Calu3 (cell line): Measurements from ENCODE around the gene WDR91. TPM values are rescaled to one million over a fixed set of nuclear protein-coding genes. Genes with fewer than 3 reads are reported as not detected.

Experiments used
- BruUV-seq: library from RNA; stranded (reverse); fragments of 400-500 nt; replicated peaks from 2 replicates; lab custom pipeline; 2021; lab: Mats Ljungman, UMichigan
- CTCF ChIA-PET: fragments of 300-600 bp; sonication (Branson Sonifier 250); formaldehyde crosslinking; loops from one replicate; lab custom pipeline; 2022; ENCODE audit warnings: antibody characterized with exemption; lab: Charles Lee
- DNase-seq: peaks from one replicate; pipeline ENCODE4 v3.0.0; 2022
- H3K27ac Mint-ChIP-seq: one replicate; pipeline ENCODE4 v1.8.0; 2022; ENCODE audit warnings: mixed read lengths; ENCODE audit not compliant: unreplicated experiment
- H3K27me3 Mint-ChIP-seq: one replicate; pipeline ENCODE4 v1.8.0; 2022; ENCODE audit warnings: mixed read lengths; ENCODE audit not compliant: unreplicated experiment
- H3K36me3 Mint-ChIP-seq: one replicate; pipeline ENCODE4 v1.8.0; 2022; ENCODE audit warnings: mild to moderate bottlenecking, moderate library complexity, mixed read lengths; ENCODE audit not compliant: insufficient read depth, unreplicated experiment
- H3K4me1 Mint-ChIP-seq: one replicate; pipeline ENCODE4 v1.8.0; 2022; ENCODE audit warnings: mild to moderate bottlenecking, low read depth, mixed read lengths; ENCODE audit not compliant: unreplicated experiment
- H3K4me3 Mint-ChIP-seq: one replicate; pipeline ENCODE4 v1.8.0; 2022; ENCODE audit warnings: mild to moderate bottlenecking, low read depth, moderate library complexity, mixed read lengths; ENCODE audit not compliant: unreplicated experiment
- H3K9me3 Mint-ChIP-seq: one replicate; pipeline ENCODE4 v1.8.0; 2022; ENCODE audit warnings: low read depth, mixed read lengths; ENCODE audit not compliant: unreplicated experiment
- intact Hi-C: fragments of 100-400 bp; cut with micrococcal nuclease; formaldehyde crosslinking; loops from one replicate; pipeline ENCODE4 v1.10.0; 2022; ENCODE audit not compliant: unreplicated experiment
- total RNA-seq: library from RNA; stranded (reverse); gene quantifications from 2 replicates; pipeline ENCODE4 v1.2.3, GENCODE V29; 2022
- TF ChIP-seq, protein P1 (sequence below): fragments of 200-600 bp; IDR thresholded peaks from one replicate; pipeline ENCODE4 v1.8.0; 2022; ENCODE audit warnings: antibody characterized with exemption; ENCODE audit not compliant: unreplicated experiment

The WDR91 gene
- total RNA-seq, 1 experiment from 2014 or later, result 24.3 TPM

GRCh38 chr7:135151132-135151531 lies 60.2 kb downstream of the WDR91 start:
- H3K4me3 Mint-ChIP-seq, result no peak overlapping the region
- no TSS peak for BruUV-seq
- H3K9me3 Mint-ChIP-seq, result peaks cover 5% of the 10 kb centered on the region
- no peak overlapping the region for H3K27ac Mint-ChIP-seq
- no peaks in the 10 kb centered on the region for H3K27me3 Mint-ChIP-seq
- H3K36me3 Mint-ChIP-seq, result peaks cover 16% of the 10 kb centered on the region
- intact Hi-C loops, result no loop called here
- H3K4me1 Mint-ChIP-seq, result peaks cover 35% of the 10 kb centered on the region
- DNase-seq, result no peak
- CTCF ChIA-PET, result no interaction called here
- TF ChIP-seq, protein P1, sequence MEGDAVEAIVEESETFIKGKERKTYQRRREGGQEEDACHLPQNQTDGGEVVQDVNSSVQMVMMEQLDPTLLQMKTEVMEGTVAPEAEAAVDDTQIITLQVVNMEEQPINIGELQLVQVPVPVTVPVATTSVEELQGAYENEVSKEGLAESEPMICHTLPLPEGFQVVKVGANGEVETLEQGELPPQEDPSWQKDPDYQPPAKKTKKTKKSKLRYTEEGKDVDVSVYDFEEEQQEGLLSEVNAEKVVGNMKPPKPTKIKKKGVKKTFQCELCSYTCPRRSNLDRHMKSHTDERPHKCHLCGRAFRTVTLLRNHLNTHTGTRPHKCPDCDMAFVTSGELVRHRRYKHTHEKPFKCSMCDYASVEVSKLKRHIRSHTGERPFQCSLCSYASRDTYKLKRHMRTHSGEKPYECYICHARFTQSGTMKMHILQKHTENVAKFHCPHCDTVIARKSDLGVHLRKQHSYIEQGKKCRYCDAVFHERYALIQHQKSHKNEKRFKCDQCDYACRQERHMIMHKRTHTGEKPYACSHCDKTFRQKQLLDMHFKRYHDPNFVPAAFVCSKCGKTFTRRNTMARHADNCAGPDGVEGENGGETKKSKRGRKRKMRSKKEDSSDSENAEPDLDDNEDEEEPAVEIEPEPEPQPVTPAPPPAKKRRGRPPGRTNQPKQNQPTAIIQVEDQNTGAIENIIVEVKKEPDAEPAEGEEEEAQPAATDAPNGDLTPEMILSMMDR, result no peak

DNA sequence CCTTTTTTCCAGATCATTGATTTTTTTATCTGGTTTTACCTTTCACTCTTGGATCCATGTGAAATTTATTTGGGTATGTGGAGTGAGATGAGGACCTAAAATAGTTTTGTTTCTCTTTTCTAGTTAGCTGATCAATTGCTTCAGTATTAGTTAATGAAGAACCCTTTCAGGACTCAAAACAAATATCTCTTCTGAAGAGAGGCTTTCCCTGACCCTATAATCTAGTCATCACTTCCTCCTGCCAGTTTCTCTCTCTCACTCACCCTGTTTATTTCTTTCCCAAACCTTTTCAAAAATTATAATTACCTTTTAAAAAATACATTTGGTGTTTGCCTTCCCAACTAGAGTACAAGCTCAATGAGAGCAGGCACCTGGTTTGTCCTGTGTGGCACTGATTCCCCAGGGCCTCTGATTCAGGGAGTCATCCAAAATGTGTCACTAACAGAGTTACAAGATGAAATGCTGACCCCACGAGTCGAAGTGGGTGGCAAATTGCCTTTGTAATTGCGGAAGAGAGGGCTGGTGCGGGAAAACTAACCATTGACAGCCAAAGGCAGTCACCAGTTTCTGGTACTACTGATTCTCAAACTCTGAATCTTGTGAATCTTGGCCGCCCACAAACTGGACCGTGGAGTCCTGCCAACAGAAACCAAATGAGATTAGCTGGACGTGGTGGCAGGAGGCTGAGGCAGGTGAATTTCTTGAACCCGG lies 61.1 kb downstream of the WDR91 start:
- Mint-ChIP-seq H3K36me3 (peaks cover 16% of the 10 kb centered on the region), H3K4me3 (no peak overlapping the region), H3K27ac (no peak overlapping the region), H3K9me3 (peaks cover 3% of the 10 kb centered on the region), H3K27me3 (no peaks in the 10 kb centered on the region), H3K4me1 (peaks cover 35% of the 10 kb centered on the region)
- no TSS peak for BruUV-seq
- no peak for DNase-seq
- TF ChIP-seq, protein P1, result no peak
- CTCF ChIA-PET, result interaction anchor here (0.6 to 0.8 kb wide), 3 partner anchors 64 to 464 kb away, joined by 3 to 4 read pairs (median 3); no protein-coding TSS in a partner anchor
- intact Hi-C loops, result no loop called here

- H3K9me3 Mint-ChIP-seq, result no peaks in the 10 kb centered on the region
- DNase-seq, result no peak
- intact Hi-C loops, result loop anchor here (5.0 kb wide), 1 partner anchor 156 kb away; no protein-coding TSS in a partner anchor
- BruUV-seq, result TSS peak; percentile 39
- peaks cover 16% of the 10 kb centered on the region for H3K36me3 Mint-ChIP-seq
- CTCF ChIA-PET, result interaction anchor here (0.6 to 1.6 kb wide), 4 partner anchors 21 to 381 kb away, joined by 3 to 5 read pairs (median 4); partner anchors contain the start of gene AGBL3
- H3K27ac Mint-ChIP-seq, result peak within 1 kb of the TSS; percentile 82
- H3K4me1 Mint-ChIP-seq, result peaks cover 35% of the 10 kb centered on the region
- peak within 1 kb of the TSS; percentile 71 for H3K4me3 Mint-ChIP-seq
- TF ChIP-seq, protein P1, result no peak
- H3K27me3 Mint-ChIP-seq, result no peaks in the 10 kb centered on the region
Observed at GRCh38 chr7:135147899-135148721, 63.2 kb downstream of the WDR91 start, which contains the start of gene TMEM140. TMEM140 (plus strand) TSS chr7:135148072; CDS start chr7:135164442, 16,370 bp downstream.

DNA sequence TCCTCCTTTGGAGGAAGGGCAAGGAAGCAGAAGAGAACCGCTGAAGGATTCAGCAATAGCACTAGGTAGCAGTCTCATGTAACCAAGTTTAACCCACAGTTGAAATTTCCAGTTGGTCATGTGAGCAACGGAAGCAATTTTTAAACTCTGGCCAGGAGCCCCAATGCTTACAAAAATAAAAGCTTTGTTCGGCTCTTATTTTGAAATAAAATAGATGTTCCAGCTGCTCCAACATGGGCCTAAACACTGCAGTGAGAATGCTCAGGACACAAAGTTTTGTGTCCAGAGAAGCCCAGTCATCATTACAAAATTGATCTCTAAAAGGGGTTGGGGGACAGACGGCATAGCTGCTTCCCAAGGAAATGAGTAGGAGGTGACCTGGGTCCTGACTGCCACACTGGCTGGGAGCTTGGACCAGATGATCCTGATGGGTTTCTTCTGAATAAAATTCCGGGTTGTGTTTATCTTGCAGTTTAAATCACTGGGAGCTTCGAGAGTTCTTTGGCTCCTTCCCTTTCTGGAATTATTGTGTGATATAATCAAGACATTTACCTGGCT lies 63.9 kb downstream of the WDR91 start:
- TF ChIP-seq, protein P1, result no peak
- Mint-ChIP-seq H3K36me3 (peaks cover 16% of the 10 kb centered on the region), H3K4me3 (peak overlapping the region; percentile 71), H3K27me3 (no peaks in the 10 kb centered on the region), H3K4me1 (peaks cover 35% of the 10 kb centered on the region), H3K27ac (peak overlapping the region; percentile 82), H3K9me3 (no peaks in the 10 kb centered on the region)
- no peak for DNase-seq
- intact Hi-C loops, result loop anchor here (5.0 kb wide), 1 partner anchor 155 kb away; no protein-coding TSS in a partner anchor
- TSS peak; percentile 84 for BruUV-seq
- CTCF ChIA-PET, result interaction anchor here (0.6 to 1.6 kb wide), 4 partner anchors 22 to 381 kb away, joined by 3 to 5 read pairs (median 4); partner anchors contain the start of gene AGBL3
